BLaER1 treated with 17β-estradiol and CSF1 and Interleukin-3, amounts not matched to agents 10 nM and 100 nM (cell line): ENCODE data around the gene TMEM17.

ENCODE experiments used
- H3K27ac ChIP-seq, 11 experiments: shearing (Covaris generic); formaldehyde crosslinking; 2 replicates each; pipeline ENCODE4 v1.8.1; 2022
- H3K27me3 ChIP-seq, 11 experiments: shearing (Covaris generic); formaldehyde crosslinking; 2 replicates each; pipeline ENCODE4 v1.8.1; 2022
- H3K36me3 ChIP-seq, 11 experiments: shearing (Covaris generic); formaldehyde crosslinking; 2 replicates each; pipeline ENCODE4 v1.8.1; 2022
- H3K4me1 ChIP-seq, 10 experiments: shearing (Covaris generic); formaldehyde crosslinking; 2 replicates each; pipeline ENCODE4 v1.8.1; 2022
- H3K4me2 ChIP-seq, 11 experiments: shearing (Covaris generic); formaldehyde crosslinking; 2 replicates each; pipeline ENCODE4 v1.8.1; 2022
- H3K4me3 ChIP-seq, 10 experiments: shearing (Covaris generic); formaldehyde crosslinking; 2 replicates each; pipeline ENCODE4 v1.8.1; 2022
- H3K9ac ChIP-seq, 11 experiments: shearing (Covaris generic); formaldehyde crosslinking; 2 replicates each; pipeline ENCODE4 v1.8.1; 2022
- H3K9me3 ChIP-seq, 11 experiments: shearing (Covaris generic); formaldehyde crosslinking; replicated peaks in 1 of 11; 2 replicates each; pipeline ENCODE4 v1.8.1; 2022
- H4K20me1 ChIP-seq, 11 experiments: shearing (Covaris generic); formaldehyde crosslinking; 2 replicates each; pipeline ENCODE4 v1.8.1; 2022
- Cebpa-rat ChIP-seq, 11 experiments: shearing (Covaris generic); IDR thresholded peaks; 2 replicates each; pipeline ENCODE4 v1.8.1; 2022

Gene TMEM17

GRCh38 chr2:62469114-62469513, 36.9 kb downstream of the TMEM17 start:
- Histone ChIP-seq H3K4me1 (no peaks in the 10 kb centered on the region), H3K9ac (no peak overlapping the region), H4K20me1 (no peaks in the 10 kb centered on the region), H3K27ac (no peak overlapping the region), H3K4me3 (no peak overlapping the region), H3K27me3 (no peaks in the 10 kb centered on the region), H3K36me3 (no peaks in the 10 kb centered on the region), H3K9me3 (no peaks in the 10 kb centered on the region), H3K4me2 (no peak overlapping the region)
- no peak for TF ChIP-seq Cebpa-rat (IDR thresholded peaks at IDR 0.05)

DNA sequence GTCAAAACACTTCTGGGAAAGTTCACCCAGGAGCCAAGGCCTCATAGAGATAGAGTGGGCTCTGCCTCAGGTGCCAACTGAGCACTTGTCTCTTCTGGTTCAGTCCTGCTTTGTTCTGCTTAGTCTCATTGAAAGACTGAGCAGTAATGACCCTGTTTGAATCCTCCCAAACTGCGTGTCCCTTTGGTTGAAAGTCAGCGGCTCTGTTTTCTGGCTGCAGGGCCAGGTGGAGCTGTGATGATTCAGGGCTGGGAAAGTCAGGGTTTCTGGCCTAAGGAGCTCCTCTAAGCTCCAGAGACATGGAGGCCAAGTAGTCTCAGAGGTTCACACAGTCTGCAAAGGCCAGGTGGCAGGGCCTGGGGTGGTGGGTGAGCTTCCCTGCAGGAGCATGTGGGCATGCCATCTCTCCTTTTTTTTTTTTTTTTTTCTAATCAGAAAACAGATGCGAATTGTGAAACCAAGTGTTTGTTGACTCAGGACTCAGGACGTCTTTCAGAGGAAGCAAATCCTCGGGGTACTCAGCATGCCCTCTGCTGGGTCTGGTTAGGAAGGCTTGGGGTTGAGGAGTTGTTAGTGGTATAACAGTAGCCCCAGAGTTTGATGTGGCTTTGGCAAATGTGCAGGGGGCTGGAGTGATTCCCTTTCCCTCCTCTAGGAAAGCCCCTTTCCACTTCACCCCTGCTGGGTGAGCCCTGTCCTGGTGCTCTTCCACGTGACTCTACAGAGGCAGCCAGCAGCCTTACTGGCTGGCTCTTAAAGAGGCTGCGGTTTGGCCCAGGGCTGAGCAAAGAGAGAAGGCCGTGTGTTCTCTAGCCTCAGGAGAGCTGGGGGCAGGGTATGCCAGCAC, 38.3 kb downstream of the TMEM17 start:
- Histone ChIP-seq H3K9me3 (no peaks in the 10 kb centered on the region), H4K20me1 (no peaks in the 10 kb centered on the region), H3K4me2 (no peak overlapping the region), H3K9ac (no peak overlapping the region), H3K4me1 (no peaks in the 10 kb centered on the region), H3K27me3 (no peaks in the 10 kb centered on the region), H3K27ac (no peak overlapping the region), H3K4me3 (no peak overlapping the region), H3K36me3 (no peaks in the 10 kb centered on the region)
- no peak for TF ChIP-seq Cebpa-rat (IDR thresholded peaks at IDR 0.05)

- TF ChIP-seq Cebpa-rat (IDR thresholded peaks at IDR 0.05) = no peak
- H3K9ac ChIP-seq = no peak overlapping the region
Measured at GRCh38 chr2:62467100-62467474, 38.9 kb downstream of the TMEM17 start.

DNA sequence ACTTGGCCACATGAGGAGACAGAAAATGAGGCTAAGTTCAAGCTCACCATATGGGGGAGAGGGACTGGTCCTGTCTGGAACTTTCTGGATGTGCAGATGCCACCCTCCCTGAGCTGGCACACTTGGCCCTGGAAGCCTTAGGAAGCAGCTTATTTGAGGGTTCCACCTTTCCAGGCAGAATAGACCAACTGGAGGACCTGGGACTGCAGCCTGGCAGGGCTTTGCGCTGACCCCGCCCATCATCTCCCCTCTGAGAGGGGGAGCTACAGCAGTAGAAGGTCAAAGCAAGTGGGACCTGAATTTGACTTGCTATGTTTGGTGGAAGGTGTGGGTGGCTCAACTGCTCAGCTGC, 39.5 kb downstream of the TMEM17 start:
- Histone ChIP-seq H3K36me3 (no peaks in the 10 kb centered on the region), H3K4me2 (no peak overlapping the region), H3K4me3 (no peak overlapping the region), H3K27me3 (no peaks in the 10 kb centered on the region), H3K4me1 (no peaks in the 10 kb centered on the region), H3K27ac (no peak overlapping the region), H3K9me3 (no peaks in the 10 kb centered on the region), H3K9ac (no peak overlapping the region), H4K20me1 (no peaks in the 10 kb centered on the region)
- no peak for TF ChIP-seq Cebpa-rat (IDR thresholded peaks at IDR 0.05)

More at GRCh38 chr2:62467100-62467474, 38.9 kb downstream of the TMEM17 start:
- Histone ChIP-seq H3K9me3 (no peaks in the 10 kb centered on the region), H4K20me1 (no peaks in the 10 kb centered on the region), H3K27ac (no peak overlapping the region), H3K36me3 (no peaks in the 10 kb centered on the region), H3K4me2 (no peak overlapping the region), H3K27me3 (no peaks in the 10 kb centered on the region), H3K4me3 (no peak overlapping the region), H3K4me1 (no peaks in the 10 kb centered on the region)

GRCh38 chr2:62465741-62466502, 40.1 kb downstream of the TMEM17 start:
- no peak for TF ChIP-seq Cebpa-rat (IDR thresholded peaks at IDR 0.05)
- Histone ChIP-seq H3K27ac (no peak overlapping the region), H3K4me1 (no peaks in the 10 kb centered on the region), H3K4me3 (no peak overlapping the region), H3K27me3 (no peaks in the 10 kb centered on the region), H4K20me1 (no peaks in the 10 kb centered on the region), H3K9me3 (no peaks in the 10 kb centered on the region), H3K9ac (no peak overlapping the region), H3K36me3 (no peaks in the 10 kb centered on the region), H3K4me2 (no peak overlapping the region)

DNA sequence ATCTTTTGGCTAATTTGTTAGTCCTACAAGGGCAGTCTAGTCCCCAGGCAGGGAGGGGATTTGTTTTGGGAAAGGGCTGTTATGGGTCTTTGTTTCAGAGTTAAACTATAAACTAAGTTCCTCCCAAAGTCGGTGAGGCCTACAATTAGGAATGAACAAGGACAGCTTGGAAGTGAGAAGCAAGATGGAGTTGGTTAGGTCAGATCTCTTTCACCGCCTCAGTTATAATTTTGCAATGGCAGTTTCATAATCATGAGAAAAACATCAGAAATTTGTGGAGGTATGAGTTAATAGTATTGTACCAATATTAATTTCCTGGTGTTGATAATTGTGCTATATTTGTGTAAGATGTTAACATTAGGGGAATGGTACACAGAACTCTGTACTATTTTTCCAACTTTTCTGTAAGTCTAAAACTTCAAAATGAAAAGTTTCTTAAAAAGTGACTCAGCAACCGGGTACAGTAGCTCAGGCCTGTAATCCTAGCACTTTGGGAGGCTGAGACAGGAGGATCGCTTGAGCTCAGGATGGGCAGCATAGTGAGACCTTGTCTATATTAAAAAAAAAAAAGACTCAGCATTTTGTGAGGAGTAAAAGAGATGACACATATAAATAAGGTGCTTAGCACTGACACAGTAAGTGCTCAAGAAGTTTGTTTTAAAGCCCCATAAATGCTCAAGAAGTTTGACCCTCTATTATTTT, 40.8 kb downstream of the TMEM17 start:
- Histone ChIP-seq H3K9ac (no peak overlapping the region), H4K20me1 (no peaks in the 10 kb centered on the region), H3K4me2 (no peak overlapping the region), H3K36me3 (no peaks in the 10 kb centered on the region), H3K9me3 (no peaks in the 10 kb centered on the region), H3K27ac (no peak overlapping the region), H3K4me1 (no peaks in the 10 kb centered on the region), H3K4me3 (no peak overlapping the region), H3K27me3 (no peaks in the 10 kb centered on the region)
- TF ChIP-seq Cebpa-rat (IDR thresholded peaks at IDR 0.05) = no peak

- Histone ChIP-seq H3K36me3 (no peaks in the 10 kb centered on the region), H3K27ac (no peak overlapping the region), H3K4me1 (no peaks in the 10 kb centered on the region), H3K4me2 (no peak overlapping the region), H4K20me1 (no peaks in the 10 kb centered on the region), H3K9me3 (no peaks in the 10 kb centered on the region), H3K27me3 (no peaks in the 10 kb centered on the region), H3K9ac (no peak overlapping the region), H3K4me3 (no peak overlapping the region)
- TF ChIP-seq Cebpa-rat (IDR thresholded peaks at IDR 0.05) = no peak
Measured at GRCh38 chr2:62464221-62465007, 41.6 kb downstream of the TMEM17 start.

DNA sequence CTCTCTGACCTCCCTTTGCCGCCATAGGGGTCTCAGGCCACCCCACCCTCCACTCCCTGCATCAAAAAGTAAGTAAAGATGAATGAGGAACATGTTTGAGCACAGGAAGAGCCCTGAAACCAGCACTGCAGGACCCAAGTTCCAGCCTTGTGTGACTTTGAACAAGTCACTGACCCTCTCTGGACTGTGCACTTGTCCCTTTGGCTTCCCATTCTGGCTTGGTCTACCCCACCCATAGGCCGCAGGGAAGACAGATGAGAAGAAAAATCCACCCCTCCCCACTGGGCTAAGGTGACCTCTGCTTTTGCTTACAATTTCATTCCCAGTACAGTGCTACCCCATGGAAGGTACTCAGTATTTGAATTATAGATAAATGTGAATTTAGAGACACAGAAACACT, 43.8 kb downstream of the TMEM17 start:
- no peaks in the 10 kb centered on the region for H3K36me3 ChIP-seq
- H3K4me2 ChIP-seq = no peak overlapping the region
- TF ChIP-seq Cebpa-rat (IDR thresholded peaks at IDR 0.05) = no peak
- H3K27ac ChIP-seq = no peak overlapping the region
- no peaks in the 10 kb centered on the region for H3K9me3 ChIP-seq
- no peaks in the 10 kb centered on the region for H4K20me1 ChIP-seq
- no peak overlapping the region for H3K4me3 ChIP-seq
- no peak overlapping the region for H3K9ac ChIP-seq
- peaks cover 0 to 7% (median 0%) of the 10 kb centered on the region in 11 experiments; a peak in 1 of 22 replicates for H3K27me3 ChIP-seq
- peaks cover 0 to 4% (median under 1%) of the 10 kb centered on the region in 10 experiments; a peak in 2 of 20 replicates for H3K4me1 ChIP-seq

- Histone ChIP-seq H4K20me1 (no peaks in the 10 kb centered on the region), H3K9ac (no peak overlapping the region), H3K4me1 (peaks cover 0 to 5% (median 3%) of the 10 kb centered on the region in 10 experiments; a peak in 3 of 20 replicates), H3K27me3 (peaks cover 0 to 7% (median 0%) of the 10 kb centered on the region in 11 experiments; a peak in 1 of 22 replicates), H3K9me3 (no peaks in the 10 kb centered on the region), H3K4me3 (no peak overlapping the region), H3K36me3 (no peaks in the 10 kb centered on the region), H3K4me2 (no peak overlapping the region), H3K27ac (no peak overlapping the region)
- TF ChIP-seq Cebpa-rat (IDR thresholded peaks at IDR 0.05) = no peak
Measured at GRCh38 chr2:62461707-62462106, 44.3 kb downstream of the TMEM17 start.
